Measurements from ENCODE around the gene CLIC6.

GRCh38 chr21:34671891-34672290 lies 3.1 kb downstream of the CLIC6 start:
- TF ChIP-seq CTCF (IDR thresholded peaks at IDR 0.05; ENCODE audit: low read depth, low read length) (no peak), POLR2A (IDR thresholded peaks at IDR 0.05; ENCODE audit: extremely low read depth, insufficient read length) (no peak), MAX (IDR thresholded peaks at IDR 0.05; ENCODE audit: low read depth, low read length) (no peak), MYC (IDR thresholded peaks at IDR 0.05; ENCODE audit: low read depth, low read length) (no peak)
